Measurements from ENCODE around the gene BRME1. TPM values are rescaled to one million over a fixed set of nuclear protein-coding genes. Genes with fewer than 3 reads are reported as not detected.

The BRME1 gene
- 0.63 and 0.97 TPM in 2 replicates for total RNA-seq

DNA sequence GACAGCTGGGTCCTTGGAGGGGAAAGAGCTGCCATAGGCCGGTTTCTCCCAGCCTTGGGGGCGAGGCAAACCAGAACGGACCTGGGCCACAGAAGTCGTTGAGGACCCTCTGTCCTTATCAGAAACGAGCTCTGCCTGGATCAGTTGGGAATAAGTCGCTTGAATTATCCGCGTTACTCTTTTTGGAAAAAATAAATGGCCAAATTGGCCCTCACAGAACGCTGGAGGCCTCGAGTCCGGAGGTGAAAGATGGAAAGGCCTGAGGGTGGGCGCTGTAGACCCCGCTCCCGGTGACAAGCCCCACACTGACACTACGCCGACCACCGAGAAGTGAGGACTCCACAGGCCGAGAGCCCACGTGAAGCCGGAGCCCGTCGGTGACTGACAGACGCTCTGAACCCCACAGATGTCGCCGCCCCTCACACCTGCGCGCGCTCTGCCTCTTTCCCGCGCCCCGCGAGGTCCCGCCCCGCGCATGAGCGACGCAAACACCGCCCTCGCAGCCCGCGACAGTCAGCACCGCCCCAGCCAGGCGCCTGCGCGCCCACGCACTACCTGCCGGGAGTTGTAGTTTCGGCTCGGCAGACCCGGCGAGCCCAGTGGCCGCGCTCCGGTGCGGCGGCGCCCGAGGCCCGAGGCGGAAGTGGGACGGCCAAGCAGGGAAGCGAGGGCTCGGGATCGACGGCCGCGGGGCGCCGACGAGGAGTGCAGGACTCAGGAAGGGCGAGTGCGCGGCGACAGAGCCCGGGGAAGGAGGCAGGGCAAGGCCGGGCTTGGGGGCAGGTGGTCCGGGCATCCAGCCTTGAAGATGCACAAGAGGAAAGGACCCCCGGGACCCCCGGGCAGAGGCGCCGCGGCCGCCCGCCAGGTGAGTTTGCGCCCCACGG, at the start of gene BRME1, which contains the start of gene CC2D1A:
BRME1 (minus strand) TSS at position 484 of the 887 bp plus-strand sequence. CDS start 1,225 bp downstream, outside the sequence.
CC2D1A (plus strand) TSS at position 568 of the 887 bp plus-strand sequence; CDS start at position 809, 241 bp downstream.

DNA sequence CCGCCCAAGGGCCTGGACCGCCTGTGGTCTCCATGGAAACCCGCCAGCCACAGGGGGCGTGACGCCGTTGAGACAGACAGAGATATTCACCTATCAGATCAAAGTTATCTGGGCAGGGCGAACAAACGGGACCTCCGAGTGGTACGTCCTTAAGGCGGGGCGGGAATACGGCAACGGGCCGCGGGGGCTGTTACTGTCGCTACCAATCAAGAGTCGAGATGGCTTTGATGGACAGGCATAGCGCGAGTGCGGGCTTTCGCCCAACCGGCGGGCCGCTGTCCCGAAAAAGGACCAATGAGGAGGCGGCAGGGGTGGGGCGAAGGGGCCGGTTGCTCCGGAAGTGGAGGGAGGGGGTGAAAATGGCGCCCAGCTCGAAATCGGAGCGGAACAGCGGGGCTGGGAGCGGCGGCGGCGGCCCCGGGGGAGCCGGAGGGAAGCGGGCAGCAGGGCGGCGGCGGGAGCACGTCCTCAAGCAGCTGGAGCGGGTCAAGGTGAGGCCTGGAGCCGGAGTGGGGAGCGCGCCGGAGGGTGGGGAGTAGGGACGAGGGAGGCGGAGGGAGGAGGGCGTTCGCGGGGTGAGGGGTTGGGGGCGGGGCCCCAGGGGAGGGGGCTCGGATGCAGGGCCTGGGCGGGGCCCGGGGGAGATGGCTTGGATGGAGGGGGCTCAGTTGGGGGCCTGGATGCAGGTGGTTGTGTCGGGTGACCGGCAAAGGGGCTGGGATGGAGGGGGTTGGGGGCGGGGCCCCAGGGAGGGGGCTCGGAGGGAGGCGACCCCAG, 46.4 kb upstream of the BRME1 start, which contains the start of gene DCAF15:
DCAF15 (plus strand) TSS at position 356 of the 777 bp plus-strand sequence; CDS start at position 360, 4 bp downstream.

GRCh38 chr19:13938301-13939064, 32.6 kb upstream of the BRME1 start, which contains the start of gene PODNL1:
PODNL1 (minus strand) TSS chr19:13938417; CDS start chr19:13938181, 236 bp downstream.

DNA sequence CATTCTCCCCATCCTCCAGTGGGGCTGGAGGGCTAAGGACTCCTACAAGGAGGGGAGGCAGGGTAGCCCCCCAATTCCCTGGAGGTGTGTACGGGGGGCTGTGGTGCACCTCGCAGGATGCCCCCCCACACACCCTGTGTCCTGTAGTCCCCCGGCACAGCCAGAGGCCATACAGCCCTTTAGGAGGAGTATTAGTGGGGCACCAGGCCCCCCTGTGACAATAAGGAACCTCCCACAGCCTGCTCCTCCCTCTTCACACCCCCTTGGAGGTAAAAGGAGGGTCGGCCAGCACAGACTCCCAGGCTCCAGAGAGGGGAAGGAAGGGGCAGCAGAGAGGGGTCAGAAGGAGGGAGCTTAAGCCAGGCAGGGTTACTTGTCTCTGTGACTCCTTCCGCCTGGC, 29.1 kb downstream of the BRME1 start, which contains the start of gene NANOS3:
NANOS3 (plus strand) TSS at position 301 of the 400 bp plus-strand sequence. CDS start 115 bp downstream, outside the sequence.

Other genes starting within 250 kb of the BRME1 start
- 26.1 and 42.5 TPM in 2 replicates for gene MRI1, start 141.6 kb downstream of the BRME1 start, total RNA-seq
- gene C19orf53, start 131.7 kb downstream of the BRME1 start, total RNA-seq, result 39.2 and 39.9 TPM in 2 replicates
- gene ZSWIM4, start 110.7 kb downstream of the BRME1 start, total RNA-seq, result 8.7 and 32.0 TPM in 2 replicates
- gene NANOS3, start 29.0 kb downstream of the BRME1 start, total RNA-seq, result 0.94 TPM in 1 of 2 replicates, not detected in the other
- 6.3 and 10.1 TPM in 2 replicates for gene CC2D1A, start 84 bp upstream of the BRME1 start, total RNA-seq
- gene PODNL1, start 32.3 kb upstream of the BRME1 start, total RNA-seq, result 0.13 and 0.16 TPM in 2 replicates
- 11.3 and 15.8 TPM in 2 replicates for gene DCAF15, start 46.4 kb upstream of the BRME1 start, total RNA-seq
- 1.6 and 6.4 TPM in 2 replicates for gene RFX1, start 100.2 kb upstream of the BRME1 start, total RNA-seq
- gene RLN3, start 122.0 kb upstream of the BRME1 start, total RNA-seq, result not detected in 2 replicates
- gene IL27RA, start 125.6 kb upstream of the BRME1 start, total RNA-seq, result 4.2 and 7.8 TPM in 2 replicates
- not detected in 2 replicates for gene PALM3, start 156.0 kb upstream of the BRME1 start, total RNA-seq
- gene MISP3, start 166.7 kb upstream of the BRME1 start, total RNA-seq, result 0.16 and 0.19 TPM in 2 replicates
- gene C19orf67, start 179.7 kb upstream of the BRME1 start, total RNA-seq, result not detected in 2 replicates
- gene SAMD1, start 184.6 kb upstream of the BRME1 start, total RNA-seq, result 13.8 and 20.6 TPM in 2 replicates
- 36.1 and 76.5 TPM in 2 replicates for gene PRKACA, start 211.6 kb upstream of the BRME1 start, total RNA-seq
- gene ASF1B, start 230.5 kb upstream of the BRME1 start, total RNA-seq, result 12.7 and 18.3 TPM in 2 replicates

All from bladder microvascular endothelial cell (primary cell).